ENCODE results near the gene PPRC1.
A peak's percentile ranks its signal among the peaks of the same experiment; 100 is the strongest.

The PPRC1 gene, protein sequence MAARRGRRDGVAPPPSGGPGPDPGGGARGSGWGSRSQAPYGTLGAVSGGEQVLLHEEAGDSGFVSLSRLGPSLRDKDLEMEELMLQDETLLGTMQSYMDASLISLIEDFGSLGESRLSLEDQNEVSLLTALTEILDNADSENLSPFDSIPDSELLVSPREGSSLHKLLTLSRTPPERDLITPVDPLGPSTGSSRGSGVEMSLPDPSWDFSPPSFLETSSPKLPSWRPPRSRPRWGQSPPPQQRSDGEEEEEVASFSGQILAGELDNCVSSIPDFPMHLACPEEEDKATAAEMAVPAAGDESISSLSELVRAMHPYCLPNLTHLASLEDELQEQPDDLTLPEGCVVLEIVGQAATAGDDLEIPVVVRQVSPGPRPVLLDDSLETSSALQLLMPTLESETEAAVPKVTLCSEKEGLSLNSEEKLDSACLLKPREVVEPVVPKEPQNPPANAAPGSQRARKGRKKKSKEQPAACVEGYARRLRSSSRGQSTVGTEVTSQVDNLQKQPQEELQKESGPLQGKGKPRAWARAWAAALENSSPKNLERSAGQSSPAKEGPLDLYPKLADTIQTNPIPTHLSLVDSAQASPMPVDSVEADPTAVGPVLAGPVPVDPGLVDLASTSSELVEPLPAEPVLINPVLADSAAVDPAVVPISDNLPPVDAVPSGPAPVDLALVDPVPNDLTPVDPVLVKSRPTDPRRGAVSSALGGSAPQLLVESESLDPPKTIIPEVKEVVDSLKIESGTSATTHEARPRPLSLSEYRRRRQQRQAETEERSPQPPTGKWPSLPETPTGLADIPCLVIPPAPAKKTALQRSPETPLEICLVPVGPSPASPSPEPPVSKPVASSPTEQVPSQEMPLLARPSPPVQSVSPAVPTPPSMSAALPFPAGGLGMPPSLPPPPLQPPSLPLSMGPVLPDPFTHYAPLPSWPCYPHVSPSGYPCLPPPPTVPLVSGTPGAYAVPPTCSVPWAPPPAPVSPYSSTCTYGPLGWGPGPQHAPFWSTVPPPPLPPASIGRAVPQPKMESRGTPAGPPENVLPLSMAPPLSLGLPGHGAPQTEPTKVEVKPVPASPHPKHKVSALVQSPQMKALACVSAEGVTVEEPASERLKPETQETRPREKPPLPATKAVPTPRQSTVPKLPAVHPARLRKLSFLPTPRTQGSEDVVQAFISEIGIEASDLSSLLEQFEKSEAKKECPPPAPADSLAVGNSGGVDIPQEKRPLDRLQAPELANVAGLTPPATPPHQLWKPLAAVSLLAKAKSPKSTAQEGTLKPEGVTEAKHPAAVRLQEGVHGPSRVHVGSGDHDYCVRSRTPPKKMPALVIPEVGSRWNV (N-terminal part only)

DNA sequence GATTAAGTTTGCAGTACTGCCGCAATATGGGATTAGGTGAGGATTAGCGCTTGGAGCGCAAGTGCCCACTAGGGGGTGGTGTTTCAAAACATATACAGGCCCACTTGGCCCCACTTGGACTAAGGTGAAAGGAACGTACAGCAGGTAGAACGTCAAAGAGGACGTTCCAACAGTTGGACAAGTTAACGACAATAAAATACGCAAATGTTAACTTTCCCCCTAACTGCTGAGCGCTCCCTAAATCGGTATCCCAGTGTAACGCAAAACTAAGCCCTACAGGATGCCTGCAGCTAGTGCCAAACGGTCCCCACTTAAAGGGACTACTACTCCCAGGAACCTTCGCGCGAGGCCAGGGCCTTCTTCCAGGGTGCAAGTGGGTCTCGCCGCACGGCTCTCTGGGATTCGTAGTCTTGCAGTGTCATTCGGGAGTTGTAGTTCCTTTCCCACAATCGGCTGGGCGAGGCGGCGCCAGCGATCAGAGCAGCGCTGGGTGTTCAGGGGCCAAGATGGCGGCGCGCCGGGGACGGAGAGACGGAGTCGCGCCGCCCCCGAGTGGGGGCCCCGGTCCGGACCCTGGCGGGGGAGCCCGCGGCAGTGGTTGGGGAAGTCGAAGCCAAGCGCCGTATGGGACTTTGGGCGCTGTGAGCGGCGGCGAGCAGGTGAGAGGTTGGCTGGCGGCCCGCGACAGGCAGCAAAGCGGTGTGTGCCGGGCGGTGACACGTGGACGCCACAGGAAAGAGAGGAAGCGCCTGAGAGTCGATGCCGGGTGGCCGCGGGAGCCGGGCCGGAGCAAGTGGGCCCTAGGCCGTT, at the start of gene PPRC1:
Gene PPRC1, plus strand, starts transcription at position 478 of the 810 bp plus-strand sequence. Its CDS starts 29 bp downstream, at position 507.
- peak; percentile 90 to 98 for DNase-seq (ENCODE audit: low read depth in 2 of 2)

DNA sequence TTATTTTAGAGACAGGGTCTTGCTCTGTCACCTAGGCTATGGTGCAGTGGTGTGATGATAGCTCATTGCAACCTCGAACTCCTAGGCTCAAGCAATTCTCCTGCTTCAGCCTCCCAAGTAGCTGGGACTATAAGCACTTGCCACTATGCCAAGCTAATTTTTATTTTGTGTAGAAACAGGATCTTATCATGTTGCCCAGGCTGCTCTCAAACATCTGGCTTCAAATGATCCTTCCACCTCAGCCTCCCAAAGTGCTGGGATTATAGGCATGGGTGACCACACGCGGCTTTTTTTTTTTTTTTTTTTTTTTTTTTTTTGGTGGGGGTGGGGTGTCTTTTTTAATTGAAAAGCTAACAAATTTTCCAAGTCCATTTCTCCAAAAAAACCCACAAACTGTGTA, 49.3 kb upstream of the PPRC1 start:
- no peak for DNase-seq (ENCODE audit: low read depth in 2 of 2)

DNA sequence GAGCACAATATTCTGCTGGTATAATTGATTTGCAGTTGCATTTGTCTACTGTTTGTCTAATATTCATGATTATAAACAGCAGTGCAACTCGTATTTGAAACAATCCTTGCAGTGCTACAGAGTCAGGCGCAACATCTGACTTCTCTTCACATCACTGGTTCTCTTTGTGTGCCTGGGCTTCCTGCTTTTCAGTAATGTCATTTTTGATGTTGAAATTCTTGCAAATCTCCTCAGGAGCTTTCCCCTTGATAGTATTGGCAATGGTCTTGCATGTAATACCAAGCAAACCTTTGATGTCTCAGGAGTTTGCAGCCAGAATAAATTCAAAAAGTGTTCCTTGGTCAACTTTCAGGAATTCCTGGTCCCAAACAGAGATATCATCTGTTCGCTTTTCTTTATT, 47.5 kb upstream of the PPRC1 start:
- DNase-seq (ENCODE audit: low read depth in 2 of 2) = no peak

DNA sequence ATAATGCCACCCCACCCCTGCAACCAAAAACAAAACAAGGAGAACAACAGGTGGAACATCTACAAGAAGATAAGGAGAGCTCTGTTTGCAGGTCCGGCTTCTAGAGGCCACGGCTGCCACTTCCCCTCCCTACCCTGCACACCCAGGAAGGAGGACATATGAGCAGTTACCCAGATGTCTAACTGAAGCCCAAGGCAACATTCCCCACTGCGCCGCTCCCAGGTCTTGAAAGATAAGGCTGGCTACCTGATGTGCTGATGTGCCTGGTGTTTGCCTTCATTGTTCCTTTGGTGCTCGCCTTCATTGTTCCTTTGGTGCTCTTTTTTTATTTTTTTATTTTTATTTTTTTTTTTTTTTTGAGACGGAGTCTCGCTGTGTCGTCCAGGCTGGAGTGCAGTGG, 46.6 kb upstream of the PPRC1 start:
- no peak for DNase-seq (ENCODE audit: low read depth in 2 of 2)

DNA sequence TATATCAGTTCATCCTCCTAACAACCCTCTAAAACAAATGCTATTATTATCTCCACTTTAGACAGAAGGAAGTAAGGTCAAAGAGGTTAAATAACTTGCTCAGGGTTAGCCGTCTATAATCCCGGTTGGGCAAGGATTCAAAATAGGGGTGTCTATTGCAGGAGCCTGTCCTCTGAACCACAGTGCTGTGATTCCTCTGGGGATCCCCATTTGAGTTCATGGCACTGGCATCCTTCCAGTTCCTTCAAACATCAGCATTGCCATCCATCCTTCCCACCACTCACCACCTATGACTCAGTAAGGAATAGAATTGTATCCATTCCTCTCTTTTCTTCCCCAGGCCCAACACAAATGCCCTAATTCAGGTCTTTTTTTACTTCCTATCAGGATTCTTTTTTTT, 42.1 kb upstream of the PPRC1 start:
- DNase-seq (ENCODE audit: low read depth in 2 of 2) = no peak

DNA sequence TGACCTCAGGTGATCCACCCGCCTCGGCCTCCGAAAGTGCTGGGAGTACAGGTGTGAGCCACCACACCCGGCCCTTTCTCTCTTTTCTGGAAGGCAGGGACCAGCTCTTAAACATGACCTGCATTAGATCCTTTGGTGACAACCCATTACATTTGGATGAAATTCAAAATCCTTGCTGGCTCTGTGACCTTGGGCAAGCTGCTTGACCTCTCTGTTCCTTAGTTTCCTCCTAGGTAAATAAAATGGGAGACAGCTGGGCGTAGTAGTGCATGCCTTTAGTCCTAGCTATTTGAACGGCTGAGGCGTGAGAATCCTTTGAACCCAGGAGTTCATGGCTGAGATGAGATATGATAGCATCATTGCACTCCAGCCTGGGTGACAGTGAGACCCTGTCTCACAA, 36.4 kb upstream of the PPRC1 start:
- DNase-seq (ENCODE audit: low read depth in 2 of 2) = no peak

DNA sequence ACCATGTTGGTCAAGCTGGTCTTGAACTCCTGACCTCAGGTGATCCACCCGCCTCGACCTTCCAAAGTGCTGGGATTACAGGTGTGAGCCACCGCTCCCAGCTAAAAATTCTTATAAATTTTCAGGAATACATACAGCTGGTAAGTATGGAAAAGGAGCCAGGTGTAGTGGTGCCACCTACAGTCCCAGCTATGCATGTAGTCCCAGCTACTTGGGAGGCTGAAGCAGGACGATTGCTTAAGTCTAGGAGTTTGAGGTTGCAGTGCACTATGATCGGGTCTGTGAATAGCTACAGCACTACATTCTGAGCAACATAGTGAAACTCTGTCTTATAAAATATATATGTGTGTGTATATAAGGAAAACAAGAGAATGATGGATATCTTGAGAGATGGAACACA, 31.7 kb upstream of the PPRC1 start:
- DNase-seq (ENCODE audit: low read depth in 2 of 2) = no peak

DNA sequence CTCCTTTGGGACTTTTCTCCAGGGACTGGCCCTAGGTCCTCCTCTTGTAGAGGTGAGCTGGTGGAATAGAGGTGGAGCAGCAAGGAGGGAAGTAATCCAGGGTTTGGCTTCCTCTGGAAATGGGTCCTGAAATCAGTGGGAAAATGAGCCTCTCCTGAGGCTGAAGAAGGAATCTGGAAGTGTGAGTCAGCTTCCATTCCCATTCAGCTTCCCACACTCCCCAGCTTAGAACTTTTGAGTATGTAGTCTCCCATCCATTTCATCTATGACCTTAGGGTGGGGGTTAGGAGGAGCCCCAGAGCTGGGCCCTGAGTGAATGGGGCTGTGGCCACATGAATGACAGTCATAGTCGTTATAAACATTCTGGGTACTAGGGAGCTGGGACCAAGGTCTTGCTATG, 30.4 kb upstream of the PPRC1 start:
- DNase-seq (ENCODE audit: low read depth in 2 of 2) = no peak

DNA sequence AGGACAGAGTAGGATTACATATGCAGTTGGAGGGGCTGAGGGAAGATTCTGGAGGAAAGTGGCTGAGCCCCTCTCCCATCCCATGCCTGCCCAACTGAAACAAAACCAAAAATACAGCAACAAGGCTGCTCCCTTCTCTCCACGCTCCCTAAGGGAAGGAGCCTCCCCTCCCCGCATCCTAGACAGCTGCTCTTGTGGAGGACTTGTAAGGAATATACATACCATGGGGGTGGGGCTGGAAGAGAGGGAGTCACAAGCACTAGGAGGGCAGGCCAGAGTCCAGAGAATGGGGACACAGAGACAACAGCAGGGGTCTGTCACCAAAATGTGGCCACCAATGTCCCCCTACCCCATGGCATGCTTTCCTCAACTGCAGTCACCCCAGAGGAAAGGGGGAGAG, 25.8 kb upstream of the PPRC1 start:
- DNase-seq (ENCODE audit: low read depth in 2 of 2) = no peak

DNA sequence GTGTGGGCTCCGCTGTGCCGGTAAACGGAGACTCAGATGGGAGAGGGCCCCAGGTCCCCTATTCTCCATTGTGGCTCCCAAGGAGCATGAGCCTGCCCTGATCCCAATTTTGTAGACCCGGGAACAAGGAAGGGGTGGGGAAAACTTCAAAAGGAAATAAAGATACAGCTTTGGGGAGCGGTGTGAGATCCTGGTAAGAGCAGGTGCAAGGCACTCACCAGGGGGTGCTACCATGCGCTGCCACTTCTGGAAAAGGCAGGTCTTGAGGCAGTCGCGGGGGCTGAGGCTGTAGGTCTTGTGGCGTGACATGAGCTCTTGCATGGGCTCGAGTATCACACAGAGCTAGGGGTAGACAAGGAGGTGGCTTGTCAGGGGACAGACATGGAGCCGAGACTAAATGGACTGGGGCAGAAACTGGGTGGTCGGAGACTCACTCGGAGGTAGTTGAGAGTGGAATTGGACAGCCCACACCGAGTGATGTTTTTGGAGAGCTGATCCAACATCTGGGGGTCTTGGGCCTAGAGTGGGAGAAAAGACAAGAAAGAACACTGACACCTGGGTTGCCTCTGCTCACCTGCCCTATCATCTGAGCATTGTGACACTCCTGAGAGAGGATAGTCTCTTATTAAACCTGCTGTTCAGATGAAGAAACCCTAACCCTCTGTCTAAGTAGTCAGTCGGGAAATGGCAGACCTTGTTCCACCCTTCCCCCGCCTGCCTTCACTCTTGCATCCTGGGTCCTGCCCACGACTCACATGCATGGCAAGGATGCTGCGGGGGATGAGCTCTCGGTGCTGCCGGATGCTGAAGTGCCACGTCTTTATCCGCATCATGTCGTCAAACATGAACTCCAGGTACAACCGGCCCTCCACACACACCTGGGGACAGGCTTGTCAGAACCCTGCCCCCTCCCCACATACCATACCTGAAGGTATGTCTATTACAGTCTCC, 23.4 kb upstream of the PPRC1 start:
- DNase-seq (ENCODE audit: low read depth in 2 of 2) = no peak

DNA sequence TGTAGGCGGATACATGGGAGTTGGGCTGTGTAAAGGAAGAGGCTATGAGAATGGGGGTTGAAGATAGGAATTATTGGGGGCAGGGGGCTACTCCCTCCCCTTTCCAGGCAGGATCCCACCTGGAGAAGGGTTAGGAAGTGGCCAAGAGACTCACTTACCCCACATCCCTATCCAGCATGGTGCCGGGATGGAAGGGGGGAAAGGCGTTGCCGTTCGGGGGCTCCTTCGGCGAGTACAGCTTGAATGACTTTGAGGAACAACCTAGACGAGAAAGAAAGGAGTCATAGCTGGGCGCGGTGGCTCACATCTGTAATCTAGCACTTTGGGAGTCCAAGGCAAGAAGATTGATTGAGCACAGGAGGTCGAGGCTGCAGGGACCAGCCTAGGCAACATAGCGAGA, 21.6 kb upstream of the PPRC1 start:
- no peak for DNase-seq (ENCODE audit: low read depth in 2 of 2)

DNA sequence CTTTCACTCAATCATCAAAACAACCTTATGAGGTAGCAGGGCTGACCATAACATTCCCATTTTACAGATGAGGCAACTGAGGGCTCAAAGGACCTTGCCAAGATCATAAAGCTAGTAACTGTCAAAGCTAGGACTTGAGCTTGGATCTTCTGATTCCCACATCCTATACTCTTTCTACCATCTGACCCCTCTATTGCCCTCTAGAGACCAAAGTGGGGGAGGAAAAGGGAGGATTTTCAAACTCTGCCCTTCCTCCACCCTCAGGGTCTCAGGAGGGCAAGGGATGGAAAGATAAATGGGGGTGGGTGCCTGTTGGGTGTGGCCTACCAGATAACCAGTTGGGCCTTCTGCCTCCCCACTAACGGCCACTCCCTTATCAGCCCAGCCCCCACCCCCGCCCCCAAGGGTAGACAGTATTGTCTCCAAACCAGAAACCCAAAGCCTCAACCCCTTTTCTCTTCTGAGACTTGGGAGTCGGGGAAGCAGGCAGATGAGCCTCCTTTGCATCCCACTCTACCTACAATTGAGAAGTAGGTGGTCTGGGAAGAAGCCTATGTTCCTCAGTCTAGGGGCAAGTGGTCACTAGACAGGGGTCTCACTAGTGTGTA, 20.5 kb upstream of the PPRC1 start:
- DNase-seq (ENCODE audit: low read depth in 2 of 2) = no peak

DNA sequence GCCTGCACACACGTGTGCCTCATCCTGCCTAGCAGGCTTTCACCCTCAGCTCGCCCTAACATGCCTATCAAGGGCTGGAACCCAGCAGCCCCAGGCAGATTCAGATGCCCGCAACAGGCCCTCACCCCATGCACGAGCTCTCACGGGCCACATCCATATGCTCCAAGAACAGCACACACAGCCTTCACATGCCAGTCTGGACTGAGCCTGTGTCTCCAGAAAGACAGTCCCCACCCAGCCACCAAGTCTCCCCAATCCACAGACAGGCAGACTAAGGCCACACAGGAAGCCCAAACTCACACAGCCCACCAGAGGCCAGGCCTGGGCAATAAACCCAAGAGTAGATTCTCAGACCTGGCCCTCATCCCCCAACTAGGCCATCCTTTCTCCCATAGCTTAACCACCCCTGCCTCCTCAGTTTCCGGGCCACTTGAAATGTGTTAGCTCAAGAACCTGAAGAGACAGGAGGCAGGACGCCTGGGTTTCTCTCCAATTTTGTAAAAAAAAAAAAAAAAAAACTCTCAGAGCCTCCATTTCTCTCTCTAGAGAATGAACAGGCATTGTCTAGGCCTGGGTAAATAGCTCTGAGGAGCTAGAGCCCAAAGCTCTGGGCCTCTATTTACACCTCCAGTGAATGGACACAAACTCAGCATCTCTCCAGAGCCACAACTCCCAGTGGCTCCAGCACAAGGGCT, 19.4 kb upstream of the PPRC1 start:
- DNase-seq (ENCODE audit: low read depth in 2 of 2) = no peak

DNA sequence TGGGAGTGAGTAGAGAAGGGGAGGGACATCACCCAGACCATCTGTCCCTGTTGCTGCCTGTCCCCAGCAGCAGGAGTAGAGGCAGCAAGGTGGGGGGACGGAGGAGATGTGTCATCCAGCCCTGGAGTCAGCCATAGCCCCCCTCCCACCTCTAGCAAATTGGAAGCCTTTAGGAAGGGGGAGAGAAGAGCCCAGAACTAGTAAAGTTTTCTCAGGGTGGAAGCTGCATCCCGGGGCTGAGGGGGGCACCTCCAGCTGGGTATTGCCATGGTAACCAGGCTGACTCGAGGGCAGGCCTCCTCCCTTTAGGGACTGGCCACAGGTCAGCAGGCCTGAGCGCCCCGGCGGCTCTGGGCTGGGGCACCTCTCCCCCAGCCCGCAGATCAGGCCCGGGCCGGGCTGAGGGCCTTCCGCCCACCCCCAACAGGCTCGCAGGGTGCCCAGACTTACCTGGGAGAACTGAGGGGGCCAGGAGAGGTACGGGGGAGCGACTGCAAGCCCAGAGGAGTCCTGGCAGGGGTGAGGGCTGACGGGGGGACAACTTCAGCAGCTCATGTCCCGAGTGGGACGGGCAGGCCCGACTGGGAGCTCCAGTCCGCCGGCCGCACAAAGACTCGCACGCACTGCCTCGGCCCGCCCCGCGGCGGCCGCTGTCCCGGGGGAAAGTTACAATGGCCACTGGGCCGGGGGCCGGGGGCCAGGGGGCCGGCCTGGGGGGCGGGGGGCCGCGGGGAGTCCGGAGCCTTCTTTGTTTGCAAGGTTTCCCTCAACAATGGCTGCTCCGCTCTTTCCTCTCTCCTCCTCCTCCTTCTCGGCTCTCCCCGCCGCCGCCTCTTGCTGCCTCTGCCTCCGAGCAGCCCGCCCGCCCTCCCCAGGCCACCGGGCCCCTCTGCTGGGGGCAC, 18.6 kb upstream of the PPRC1 start:
- no peak for DNase-seq (ENCODE audit: low read depth in 2 of 2)

DNA sequence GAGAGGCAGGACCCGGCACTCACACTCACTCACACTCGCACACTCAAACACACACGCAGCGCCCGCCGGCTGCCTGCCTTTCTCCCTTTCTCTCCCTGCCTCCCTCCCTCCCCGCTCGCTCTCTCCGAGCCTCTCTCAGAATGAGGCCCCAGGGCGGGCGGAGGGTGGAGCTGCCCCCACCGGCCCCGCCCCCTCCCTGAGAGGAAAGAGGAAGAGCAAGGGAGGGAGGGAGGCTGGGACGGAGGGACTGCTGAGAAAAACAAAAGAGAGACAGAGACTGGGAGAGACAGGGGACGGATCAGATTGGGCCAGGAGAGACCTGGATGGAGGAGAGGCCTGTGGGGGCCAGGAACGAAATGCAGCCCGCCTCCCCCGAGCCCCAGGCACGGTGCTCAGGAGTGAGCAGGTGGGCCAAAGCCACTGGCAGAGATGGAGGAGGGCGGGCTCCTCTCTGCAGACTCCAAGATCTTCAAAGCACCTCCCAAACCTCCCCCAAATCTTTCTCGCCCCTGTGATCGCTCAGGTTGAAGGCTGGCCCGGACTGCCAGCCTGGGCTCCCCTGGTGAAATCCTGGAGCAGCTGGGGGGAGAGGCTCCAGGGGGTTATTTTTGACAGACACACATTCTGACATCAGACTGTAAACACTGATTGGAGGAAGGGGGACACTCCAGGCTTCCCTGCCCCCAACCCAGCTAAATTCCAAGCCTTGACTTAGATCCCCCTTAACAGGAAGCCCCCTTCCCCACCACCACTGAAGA, 17.8 kb upstream of the PPRC1 start:
- DNase-seq (ENCODE audit: low read depth in 2 of 2) = peak; percentile 66 to 72

DNA sequence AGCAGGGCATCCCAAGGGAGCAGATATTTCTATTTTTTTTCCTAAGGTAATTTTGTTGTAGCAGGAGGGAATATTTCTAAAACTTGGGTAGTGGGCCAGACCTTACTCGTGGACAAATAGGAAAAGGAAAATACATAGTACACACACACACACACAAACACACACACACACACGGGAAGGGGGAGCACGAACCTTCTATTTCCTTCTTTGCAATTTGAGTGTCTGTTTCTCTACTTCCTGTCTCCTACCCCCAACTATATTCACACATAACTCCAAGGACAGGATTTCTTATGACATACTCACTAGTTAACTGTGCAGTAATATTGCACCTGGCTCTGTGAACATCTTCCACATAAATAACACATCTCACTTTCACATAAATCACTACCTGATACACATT, 17.1 kb upstream of the PPRC1 start:
- DNase-seq (ENCODE audit: low read depth in 2 of 2) = no peak

DNA sequence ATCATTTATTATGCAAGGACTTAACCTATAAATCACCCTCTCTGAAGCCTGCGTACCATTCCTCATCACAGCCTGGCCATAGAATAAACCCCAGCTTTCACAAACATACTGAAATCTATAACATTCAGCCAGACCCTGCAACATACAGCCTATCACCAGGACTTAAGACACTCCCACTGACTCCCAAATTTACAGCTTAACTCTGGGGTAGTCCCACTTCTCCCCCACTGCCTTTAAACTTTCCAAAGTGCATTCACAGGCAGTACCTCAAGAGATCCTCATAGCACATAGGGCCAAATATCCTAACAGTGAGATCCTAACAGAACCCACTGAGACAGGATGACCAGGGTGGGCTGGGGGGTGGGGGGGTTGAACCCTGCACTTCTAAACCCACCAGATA, 16.2 kb upstream of the PPRC1 start:
- DNase-seq (ENCODE audit: low read depth in 2 of 2) = no peak

Data from activated CD8-positive, alpha-beta memory T cell treated with anti-CD3 and anti-CD28 coated beads for 4 hours (primary cell).